Stimulated activated naive CD8-positive, alpha-beta T cell treated with anti-CD3 and anti-CD28 coated beads, Interleukin-15, Interleukin-2, amounts not matched to agents 100 U/mL and 50 U/mL, for 24 hours (primary cell): ENCODE data around the gene ATG9A.

Source experiments
- ATAC-seq: fragments of 150-1000 bp; cut with Tn5 transposase; one replicate; pipeline ENCODE4 v1.10.0; 2021
- DNase-seq: peaks from one replicate; pipeline ENCODE4 v3.0.0; 2021

ATG9A gene

DNA sequence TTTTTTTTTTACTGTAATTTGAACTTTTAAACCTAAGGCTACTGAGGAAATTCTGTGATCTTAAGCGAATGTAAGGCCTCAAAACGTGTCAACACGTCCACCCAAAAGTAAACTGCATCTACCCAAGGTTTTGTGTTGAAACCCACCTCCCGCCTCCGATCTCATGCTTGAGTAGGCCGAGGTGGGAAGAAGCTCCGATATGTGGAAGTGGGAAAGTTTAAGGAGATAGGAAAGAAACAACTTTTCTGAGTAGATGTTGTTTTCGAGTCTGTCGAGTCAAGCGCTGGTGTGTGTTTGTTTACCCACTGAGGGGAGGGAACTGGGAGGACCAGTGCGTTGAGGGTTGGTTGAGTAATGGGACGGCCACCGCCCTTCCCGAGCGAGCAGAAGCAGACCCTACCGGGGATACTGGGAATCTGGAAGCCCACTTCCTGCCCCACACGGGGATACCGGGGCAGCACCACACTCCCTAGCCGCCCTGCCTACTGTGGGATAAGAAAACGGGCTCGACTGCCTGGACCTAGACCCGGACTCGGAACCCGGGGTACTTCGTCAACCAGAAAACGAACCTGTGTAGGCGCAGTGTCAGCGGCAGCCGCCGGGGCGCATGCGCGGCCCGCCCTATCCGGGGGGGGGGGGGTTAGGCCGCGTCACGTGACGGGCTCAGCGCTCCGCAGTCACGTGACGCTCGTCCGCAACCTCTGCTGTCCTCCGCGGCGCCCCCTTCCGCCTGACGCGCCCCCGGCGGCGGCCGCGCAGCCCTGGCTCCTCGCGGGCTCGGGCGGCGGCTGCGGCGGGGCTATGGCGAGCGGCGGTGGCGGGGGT is 51.7 kb downstream of the ATG9A start, which contains the start of gene RETREG2:
Gene RETREG2, plus strand, starts transcription at position 724 of the 825 bp plus-strand sequence. Its CDS starts 78 bp downstream, at position 802.
- peak; percentile 83 for DNase-seq
- ATAC-seq, result peak; percentile 59

DNA sequence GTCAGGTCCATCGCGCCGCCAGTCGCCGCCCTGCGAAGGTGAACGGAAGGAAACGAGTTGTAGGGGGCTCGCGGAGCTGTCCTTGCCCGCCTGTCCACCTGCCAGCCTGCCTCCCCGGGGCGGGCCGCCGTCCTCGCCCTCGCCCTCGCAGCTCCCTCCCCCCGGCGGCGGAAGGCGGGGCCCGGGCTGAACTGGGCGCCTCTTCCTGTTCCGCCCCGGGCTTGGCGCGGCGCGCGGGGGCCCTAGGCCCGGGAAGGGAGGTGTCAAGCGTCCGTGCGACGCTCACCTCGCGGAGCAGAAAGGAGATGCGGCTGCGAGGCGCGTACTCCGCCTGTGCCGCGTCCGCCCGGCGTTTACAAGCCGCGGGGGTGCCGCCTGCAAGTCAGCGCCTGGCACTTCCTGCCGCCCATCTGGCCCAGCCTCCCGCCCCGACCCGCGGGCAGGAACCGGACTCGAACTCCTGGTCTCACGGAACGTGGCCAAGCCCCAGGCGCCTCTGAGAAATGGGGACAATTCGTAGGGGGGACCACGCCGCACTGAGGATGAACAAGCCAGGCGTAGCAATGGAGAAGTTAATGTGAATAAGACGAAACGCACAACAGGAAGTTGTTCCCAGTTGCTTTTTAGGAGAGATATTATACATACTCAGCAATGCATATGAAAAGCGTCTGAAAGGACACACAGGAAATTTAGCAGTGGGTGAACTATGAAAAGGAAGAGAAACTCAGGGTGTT is 52.5 kb downstream of the ATG9A start, which contains the start of gene CNPPD1:
Gene CNPPD1, minus strand, starts transcription at position 108 of the 734 bp plus-strand sequence. Its CDS starts 97 bp downstream, at position 11.
- DNase-seq, result peak; percentile 93
- peak; percentile 87 for ATAC-seq

- ATAC-seq (peak; percentile 12), DNase-seq (peak; percentile 55)
These were observed 53.3 kb downstream of the ATG9A start for GRCh38 chr2:219175928-219176817.

GRCh38 chr2:219175486-219175885 is 54.0 kb downstream of the ATG9A start:
- DNase-seq (no peak), ATAC-seq (no peak)

DNA sequence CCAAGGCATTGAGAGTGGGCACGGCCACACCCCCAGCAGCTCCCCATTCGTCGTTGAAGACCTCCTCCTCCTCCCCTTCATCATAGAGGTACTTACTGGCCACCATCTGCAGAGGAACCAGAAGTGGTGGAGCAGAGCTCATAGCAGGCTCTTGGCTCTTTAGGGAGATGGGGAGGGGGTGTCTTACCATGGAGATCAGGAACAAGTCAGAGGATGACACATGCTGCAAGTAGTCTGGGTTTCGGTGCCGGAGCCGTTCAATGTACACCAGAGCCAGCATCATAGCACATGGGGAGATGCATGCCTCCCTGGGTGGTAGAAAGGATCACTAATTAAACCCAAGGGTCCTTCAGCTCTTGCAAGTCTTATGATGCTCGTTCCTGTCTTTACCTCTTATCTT is 54.6 kb downstream of the ATG9A start:
- DNase-seq (no peak), ATAC-seq (no peak)

DNA sequence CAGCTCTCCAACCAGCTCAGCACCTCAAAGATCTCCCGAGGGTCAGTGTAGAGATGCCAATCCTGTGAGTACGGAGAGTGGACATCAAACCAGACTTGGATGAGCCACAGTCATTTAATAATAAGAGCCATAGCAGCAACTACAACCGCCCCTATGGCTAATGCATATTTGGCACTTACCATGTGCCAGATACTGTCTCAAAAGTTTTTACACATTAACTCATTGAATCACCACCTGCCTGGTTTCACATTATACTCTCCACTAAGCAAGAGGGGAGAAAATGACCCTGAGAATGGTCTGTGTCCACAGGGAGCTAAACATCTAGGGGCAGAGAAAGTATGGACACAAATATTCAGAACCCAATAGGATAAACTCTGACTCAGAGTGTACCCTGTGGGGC is 55.3 kb downstream of the ATG9A start:
- ATAC-seq, result no peak
- DNase-seq, result no peak

DNA sequence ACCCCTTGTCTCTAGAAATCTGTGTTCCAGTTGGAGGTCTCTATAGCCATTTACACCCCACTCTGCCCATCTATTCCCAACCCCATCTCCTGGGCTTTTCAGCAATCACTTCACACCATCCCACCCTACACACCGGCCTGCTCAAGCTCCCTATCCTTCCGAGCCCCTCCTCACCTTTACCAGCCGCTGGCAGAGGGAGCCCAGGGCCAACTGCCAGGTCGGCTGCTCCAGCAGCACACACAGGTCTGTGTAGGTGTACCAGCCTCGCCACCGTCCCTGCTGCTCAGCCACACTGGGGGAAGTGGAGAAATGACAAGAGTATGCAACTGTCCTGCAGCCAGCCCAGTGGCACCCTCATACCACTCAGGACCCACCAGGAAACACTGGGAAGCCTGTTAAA is 56.3 kb downstream of the ATG9A start:
- no peak for ATAC-seq

GRCh38 chr2:219172231-219173154 is 56.9 kb downstream of the ATG9A start:
- ATAC-seq (no peak), DNase-seq (no peak)

More for the DNA sequence above, 56.3 kb downstream of the ATG9A start:
- DNase-seq, result no peak

GRCh38 chr2:219171231-219171651 is 58.2 kb downstream of the ATG9A start:
- DNase-seq, result peak; percentile 36
- ATAC-seq, result peak; percentile 41

GRCh38 chr2:219169930-219170654 is 59.3 kb downstream of the ATG9A start, which contains the start of gene SLC23A3:
Gene SLC23A3, minus strand, starts transcription at chr2:219170029. Its CDS starts 45 bp downstream, at chr2:219169984.
- ATAC-seq (no peak), DNase-seq (no peak)
